ENCODE results near the gene TRIM28.

GRCh38 chr19:58513213-58513693, 30.6 kb upstream of the TRIM28 start:
- TF ChIP-seq MAX (IDR thresholded peaks at IDR 0.05) (no peak), RAD21 (IDR thresholded peaks at IDR 0.05; ENCODE audit: low read depth) (no peak)
